GM10266 (cell line): ENCODE results near the gene MAP2K2.

Experiments
- DNase-seq: peaks from one replicate; pipeline ENCODE4 v3.0.0; 2012; ENCODE audit errors: extremely low spot score
- TF ChIP-seq, protein P1 (sequence below): IDR thresholded peaks from 2 replicates; pipeline ENCODE4 v1.5.1; 2012; ENCODE audit warnings: mild to moderate bottlenecking, low read depth; ENCODE audit not compliant: control insufficient read depth, insufficient read depth; ENCODE audit errors: missing control alignments

The MAP2K2 gene

DNA sequence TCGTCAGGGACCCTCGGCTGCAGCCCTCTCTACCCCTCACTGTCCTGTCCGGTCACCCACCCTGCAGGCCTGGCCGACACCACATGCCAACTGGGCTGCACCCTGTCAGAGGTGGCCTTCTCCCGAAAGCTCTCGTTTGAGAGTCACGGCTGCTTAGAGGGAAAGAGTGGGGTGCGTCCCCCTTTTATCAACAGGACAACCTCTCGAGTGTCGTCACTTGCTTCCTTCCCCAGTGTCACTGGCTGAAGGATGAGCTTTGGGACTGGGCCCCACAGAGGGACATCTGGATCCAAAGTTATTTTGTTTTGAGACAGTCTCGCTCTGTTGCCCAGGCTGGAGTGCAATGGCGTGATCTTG, 28.5 kb downstream of the MAP2K2 start:
- no peak for DNase-seq
- TF ChIP-seq, protein P1, sequence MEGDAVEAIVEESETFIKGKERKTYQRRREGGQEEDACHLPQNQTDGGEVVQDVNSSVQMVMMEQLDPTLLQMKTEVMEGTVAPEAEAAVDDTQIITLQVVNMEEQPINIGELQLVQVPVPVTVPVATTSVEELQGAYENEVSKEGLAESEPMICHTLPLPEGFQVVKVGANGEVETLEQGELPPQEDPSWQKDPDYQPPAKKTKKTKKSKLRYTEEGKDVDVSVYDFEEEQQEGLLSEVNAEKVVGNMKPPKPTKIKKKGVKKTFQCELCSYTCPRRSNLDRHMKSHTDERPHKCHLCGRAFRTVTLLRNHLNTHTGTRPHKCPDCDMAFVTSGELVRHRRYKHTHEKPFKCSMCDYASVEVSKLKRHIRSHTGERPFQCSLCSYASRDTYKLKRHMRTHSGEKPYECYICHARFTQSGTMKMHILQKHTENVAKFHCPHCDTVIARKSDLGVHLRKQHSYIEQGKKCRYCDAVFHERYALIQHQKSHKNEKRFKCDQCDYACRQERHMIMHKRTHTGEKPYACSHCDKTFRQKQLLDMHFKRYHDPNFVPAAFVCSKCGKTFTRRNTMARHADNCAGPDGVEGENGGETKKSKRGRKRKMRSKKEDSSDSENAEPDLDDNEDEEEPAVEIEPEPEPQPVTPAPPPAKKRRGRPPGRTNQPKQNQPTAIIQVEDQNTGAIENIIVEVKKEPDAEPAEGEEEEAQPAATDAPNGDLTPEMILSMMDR: no peak

DNA sequence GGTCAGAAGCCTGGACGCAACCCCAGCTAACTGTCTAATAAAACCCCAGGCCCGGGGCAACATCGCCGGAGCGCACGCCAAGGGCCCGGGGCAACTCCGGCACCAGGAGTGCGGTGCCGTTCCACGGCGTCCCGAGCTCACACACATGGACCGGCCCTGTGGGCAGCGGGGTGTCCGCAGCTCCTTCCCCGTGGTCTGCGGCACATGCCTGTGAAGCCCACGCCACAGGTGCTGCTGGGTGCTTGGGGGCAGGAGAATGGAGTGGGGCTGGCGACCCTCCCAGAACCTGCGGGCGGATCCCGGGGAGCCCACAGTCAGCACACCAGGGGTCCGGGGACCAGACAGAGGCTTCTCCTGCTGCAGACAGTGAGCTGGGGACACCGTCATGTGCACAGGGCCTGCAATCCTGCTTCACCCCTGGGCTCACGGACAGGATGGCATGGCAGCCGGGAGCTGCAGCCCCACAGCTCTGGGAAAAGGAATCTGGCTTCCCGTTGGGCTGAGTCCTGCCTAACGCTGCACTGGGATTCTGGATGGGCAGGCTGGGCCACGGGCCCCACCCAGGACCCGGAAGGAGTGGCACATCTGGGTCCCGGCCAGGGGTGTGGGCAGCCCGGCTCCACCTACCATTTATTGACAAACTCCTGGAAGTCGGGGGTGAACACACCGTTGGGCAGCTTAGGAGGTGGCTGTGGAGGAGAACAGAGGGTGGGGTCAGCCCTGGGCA, 29.0 kb downstream of the MAP2K2 start:
- DNase-seq: no peak
- TF ChIP-seq, protein P1: no peak

DNA sequence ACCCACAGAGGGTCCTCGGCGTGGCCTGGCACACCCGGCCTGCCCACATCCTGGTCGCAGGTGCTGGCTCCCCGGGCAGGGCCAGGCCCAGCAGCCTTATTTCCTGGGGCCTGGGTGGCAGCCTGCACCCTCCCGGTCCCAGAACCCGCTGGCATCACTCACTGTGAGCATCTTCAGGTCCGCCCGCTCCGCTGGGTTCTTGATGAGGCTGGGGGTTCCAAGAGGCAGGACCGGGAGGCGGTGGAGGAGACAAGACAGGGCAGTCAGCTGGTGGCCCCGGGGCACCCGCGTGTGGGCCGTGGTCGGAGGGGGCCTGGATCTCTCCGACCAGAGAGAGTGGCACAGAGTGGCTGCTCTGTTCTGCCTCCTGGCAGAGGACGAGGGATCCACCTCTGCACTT, 29.6 kb downstream of the MAP2K2 start:
- TF ChIP-seq, protein P1: no peak
- no peak for DNase-seq

DNA sequence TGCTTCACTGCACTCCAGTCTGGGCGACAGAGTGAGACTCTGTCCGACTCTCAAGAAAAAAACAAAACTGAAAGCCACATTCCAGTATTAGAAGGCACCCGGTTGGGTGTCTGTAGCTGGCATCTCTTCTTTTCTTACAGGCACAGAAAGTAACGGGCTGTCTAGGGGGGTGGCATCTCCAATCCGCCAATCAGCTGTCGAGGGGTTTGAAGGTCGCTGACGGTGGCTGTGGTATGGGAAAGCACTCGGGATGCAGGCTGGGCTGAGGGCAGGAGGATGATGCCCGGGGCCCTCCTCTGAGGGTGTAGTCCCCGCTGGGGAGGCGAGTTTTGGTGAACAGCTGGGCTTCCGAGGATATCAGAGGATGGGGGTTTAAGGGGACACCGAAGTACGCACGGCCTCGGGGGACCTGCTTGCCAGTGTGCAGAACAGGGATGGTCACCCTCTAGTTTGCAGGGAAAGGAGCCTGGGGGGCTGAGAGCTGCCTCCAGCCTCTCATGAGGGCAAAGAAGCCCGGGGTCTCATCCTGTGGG, 30.2 kb downstream of the MAP2K2 start:
- TF ChIP-seq, protein P1: no peak
- no peak for DNase-seq

DNA sequence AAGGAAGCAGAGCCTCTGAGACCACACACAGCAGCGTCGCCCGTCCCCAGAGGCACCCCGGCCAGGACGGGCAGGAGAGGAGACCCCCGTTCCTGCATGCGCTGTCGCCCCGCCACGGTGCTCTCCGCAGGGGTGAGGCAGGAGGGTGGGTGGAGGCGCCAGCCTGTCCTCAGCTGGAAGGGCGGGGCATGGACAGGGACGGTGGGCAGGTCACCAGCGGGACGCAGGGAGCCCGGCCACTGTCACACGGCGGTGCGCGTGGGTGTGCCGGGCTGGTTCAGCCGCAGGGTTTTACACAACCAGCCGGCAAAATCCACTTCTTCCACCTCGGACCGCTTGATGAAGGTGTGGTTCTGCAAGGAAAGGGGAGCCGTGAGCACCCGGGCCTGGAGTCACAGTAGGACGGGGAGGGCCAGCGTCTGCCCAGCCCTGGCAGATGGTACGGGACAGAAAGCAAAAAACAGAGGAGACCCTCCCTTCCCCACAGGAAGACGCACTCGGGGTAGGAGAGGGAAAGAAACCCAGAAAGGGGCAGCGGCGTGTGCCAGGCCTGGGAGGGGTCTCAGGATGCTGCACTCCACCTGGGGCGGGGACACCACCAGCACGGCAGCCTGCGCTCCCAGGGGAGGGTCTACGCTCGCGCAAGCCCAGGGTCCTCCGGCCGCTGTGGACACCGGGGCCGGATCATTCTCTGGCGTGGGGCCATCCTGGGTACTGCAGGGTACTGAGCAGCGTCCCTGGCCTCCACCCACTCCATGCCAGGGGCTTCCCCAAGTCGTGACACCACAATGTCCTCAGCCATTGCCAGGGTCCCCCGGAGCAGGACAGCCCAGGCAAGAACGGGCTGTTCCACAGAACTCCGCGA, 33.3 kb downstream of the MAP2K2 start:
- TF ChIP-seq, protein P1: no peak
- DNase-seq: no peak

DNA sequence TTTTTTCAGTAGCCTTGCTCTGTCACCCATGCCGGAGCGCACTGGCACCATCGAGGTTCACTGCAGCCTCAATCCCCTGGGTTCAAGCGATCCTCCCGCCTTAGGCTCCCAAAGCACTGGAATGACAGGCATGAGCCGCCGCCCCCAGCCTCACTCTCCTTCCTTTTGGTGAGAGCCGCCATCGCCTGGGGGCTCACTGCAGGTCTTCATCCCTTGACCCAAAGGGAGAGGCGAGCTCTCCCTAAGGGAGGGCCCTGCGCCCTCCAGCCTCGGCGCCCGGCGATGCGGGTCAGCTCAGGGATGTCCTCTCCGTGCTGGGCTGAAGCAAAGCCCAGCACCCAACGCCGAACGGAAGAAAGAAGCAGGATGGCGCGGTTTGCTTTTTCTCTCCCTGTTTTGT, 34.0 kb downstream of the MAP2K2 start:
- DNase-seq: no peak
- TF ChIP-seq, protein P1: no peak
